Smooth muscle cell (in vitro differentiated cells): ENCODE data around the gene TGM5. TPM values are rescaled to one million over a fixed set of nuclear protein-coding genes. Genes with fewer than 3 reads are reported as not detected.
"Not testable (repeated sequence)": the region's sequence is repeated elsewhere in the genome, so short reads cannot be mapped to it uniquely, and the experiment has no call there.

Experiments used
- DNase-seq: peaks from one replicate; lab custom pipeline; 2025; ENCODE audit not compliant: unreplicated experiment; lab: John Stamatoyannopoulos, UW
- H2AFZ ChIP-seq: fragments of 200-600 bp; sonication (generic); 2 replicates; pipeline ENCODE4 v1.6.0; 2016; ENCODE audit warnings: antibody characterized with exemption, low read depth, mild to moderate bottlenecking
- H3F3A ChIP-seq: fragments of 200-600 bp; sonication (generic); 2 replicates; pipeline ENCODE4 v1.6.0; 2017; ENCODE audit warnings: antibody characterized with exemption, low read depth
- H3K27ac ChIP-seq: fragments of 200-600 bp; sonication (generic); 2 replicates; pipeline ENCODE4 v1.5.1; 2016; ENCODE audit warnings: low read depth, mild to moderate bottlenecking
- H3K27me3 ChIP-seq: fragments of 200-600 bp; sonication (generic); 2 replicates; pipeline ENCODE4 v1.6.1; 2016; ENCODE audit warnings: low read depth, mild to moderate bottlenecking
- H3K36me3 ChIP-seq: fragments of 200-600 bp; sonication (generic); 2 replicates; pipeline ENCODE4 v1.5.1; 2016; ENCODE audit warnings: low read depth
- H3K4me1 ChIP-seq: fragments of 200-600 bp; sonication (generic); 2 replicates; pipeline ENCODE4 v1.5.1; 2016; ENCODE audit warnings: low read depth
- H3K4me2 ChIP-seq: fragments of 200-600 bp; sonication (generic); 2 replicates; pipeline ENCODE4 v1.6.0; 2016; ENCODE audit warnings: mild to moderate bottlenecking
- H3K4me3 ChIP-seq: fragments of 200-600 bp; sonication (generic); 2 replicates; pipeline ENCODE4 v1.5.1; 2016; ENCODE audit warnings: mild to moderate bottlenecking
- H3K79me2 ChIP-seq: fragments of 200-600 bp; sonication (generic); 2 replicates; pipeline ENCODE4 v1.6.0; 2016; ENCODE audit warnings: low read depth, mild to moderate bottlenecking
- H3K9ac ChIP-seq: fragments of 200-600 bp; sonication (generic); 2 replicates; pipeline ENCODE4 v1.6.0; 2016; ENCODE audit warnings: low read depth
- H3K9me3 ChIP-seq: fragments of 200-600 bp; sonication (generic); replicated peaks from 2 replicates; pipeline ENCODE4 v1.5.1; 2016; ENCODE audit warnings: low read depth
- H4K20me1 ChIP-seq: fragments of 200-600 bp; sonication (generic); 2 replicates; pipeline ENCODE4 v1.6.0; 2016; ENCODE audit warnings: low read depth
- CTCF ChIP-seq: fragments of 200-600 bp; sonication (generic); IDR thresholded peaks from 2 replicates; pipeline ENCODE4 v1.5.1; 2017; ENCODE audit warnings: borderline replicate concordance, mild to moderate bottlenecking, antibody characterized with exemption; ENCODE audit not compliant: insufficient read depth, poor library complexity, severe bottlenecking
- WGBS: methylation state at CpG from one replicate; pipeline ENCODE4 v1.1.7; 2016; ENCODE audit warnings: low lambda C conversion rate; 5-methylcytosine and 5-hydroxymethylcytosine counted together
- polyA plus RNA-seq: library from polyadenylated mRNA; unstranded; fragments of >200 nt; fragmentation: Nextera tagmentation; extraction: Ambion mirVana; gene quantifications from 2 replicates; pipeline ENCODE4 v1.2.1, GENCODE V29; 2016
- total RNA-seq: library from RNA; depleted of rRNA; stranded (reverse); fragments of >200 nt; gene quantifications from 2 replicates; pipeline ENCODE4 v1.2.3, GENCODE V29; 2014

TGM5 gene
- total and polyA plus RNA-seq, 2 experiments from 2014 or later = 0.08 to 2.5 TPM

- Histone ChIP-seq H3F3A (no peaks in the 10 kb centered on the region), H3K9ac (no peak overlapping the region), H3K4me3 (no peak overlapping the region), H3K79me2 (no peaks in the 10 kb centered on the region), H3K27ac (no peak overlapping the region), H3K27me3 (peaks cover 19% of the 10 kb centered on the region), H3K36me3 (no peaks in the 10 kb centered on the region), H4K20me1 (no peaks in the 10 kb centered on the region), H3K4me1 (no peaks in the 10 kb centered on the region), H3K9me3 (no peaks in the 10 kb centered on the region), H3K4me2 (no peak overlapping the region), H2AFZ (no peak overlapping the region)
- WGBS = 85% methylated on average over 2 of the region's 2 CpGs
- TF ChIP-seq CTCF = no peak
- DNase-seq = no peak
Measured at GRCh38 chr15:43273243-43273642, 6.5 kb upstream of the TGM5 start.

GRCh38 chr15:43271908-43272307 is 5.2 kb upstream of the TGM5 start:
- not testable (repeated sequence) for H3K4me3 ChIP-seq, H3K4me1 ChIP-seq, H3K27ac ChIP-seq, H3K79me2 ChIP-seq, H4K20me1 ChIP-seq, H3F3A ChIP-seq, H2AFZ ChIP-seq, DNase-seq, H3K4me2 ChIP-seq, H3K36me3 ChIP-seq, H3K9ac ChIP-seq, H3K9me3 ChIP-seq
- 100% methylated on average over 1 of the region's 1 CpG for WGBS
- peaks cover 19% of the 10 kb centered on the region for H3K27me3 ChIP-seq

GRCh38 chr15:43270676-43271306 is 4.1 kb upstream of the TGM5 start:
- Histone ChIP-seq H3K4me1 (no peaks in the 10 kb centered on the region), H3K9ac (no peak overlapping the region), H3K79me2 (no peaks in the 10 kb centered on the region), H3K4me2 (no peak overlapping the region), H3K4me3 (no peak overlapping the region), H3K9me3 (no peaks in the 10 kb centered on the region), H3K27ac (no peak overlapping the region), H2AFZ (no peak overlapping the region), H4K20me1 (no peaks in the 10 kb centered on the region), H3K36me3 (no peaks in the 10 kb centered on the region), H3F3A (no peaks in the 10 kb centered on the region), H3K27me3 (peaks cover 15% of the 10 kb centered on the region)
- no peak for DNase-seq
- no peak for TF ChIP-seq CTCF
- WGBS = 77% methylated on average over 6 of the region's 6 CpGs

GRCh38 chr15:43270113-43270665 is 3.5 kb upstream of the TGM5 start:
- no peak for TF ChIP-seq CTCF
- H3K9ac ChIP-seq = no peak overlapping the region
- H3K27ac ChIP-seq = no peak overlapping the region
- no peaks in the 10 kb centered on the region for H3K4me1 ChIP-seq
- H3F3A ChIP-seq = no peaks in the 10 kb centered on the region
- no peaks in the 10 kb centered on the region for H3K36me3 ChIP-seq
- H3K9me3 ChIP-seq = no peaks in the 10 kb centered on the region
- H2AFZ ChIP-seq = no peak overlapping the region
- H3K4me2 ChIP-seq = no peak overlapping the region
- 87% methylated on average over 5 of the region's 5 CpGs for WGBS
- DNase-seq = no peak
- no peak overlapping the region for H3K4me3 ChIP-seq
- H3K27me3 ChIP-seq = peaks cover 19% of the 10 kb centered on the region
- no peaks in the 10 kb centered on the region for H3K79me2 ChIP-seq
- no peaks in the 10 kb centered on the region for H4K20me1 ChIP-seq
